ENCODE results near the gene CPVL. TPM values are rescaled to one million over a fixed set of nuclear protein-coding genes. Genes with fewer than 3 reads are reported as not detected.

CPVL gene
- total and polyA plus RNA-seq, 2 donors (not counting 1 experiment from before 2014, with no cell fraction given), result 2.6 TPM; not detected in 1

- H3K27ac Mint-ChIP-seq, result no peak overlapping the region
- intact Hi-C loops (cut with micrococcal nuclease), result no loop called here
Observed at GRCh38 chr7:29099896-29100847, 46.2 kb downstream of the CPVL start.

More at GRCh38 chr7:29099896-29100847, 46.2 kb downstream of the CPVL start:
- ChIA-PET POLR2A (no interaction called here), CTCF (interaction anchor here (0.7 to 3.7 kb wide), 2 partner anchors 178 to 1667 kb away, joined by 4 to 13 read pairs; no protein-coding TSS in a partner anchor)
- H4K20me1 ChIP-seq (ENCODE audit: control insufficient read depth, insufficient read depth, low read length, poor library complexity, severe bottlenecking), result no peaks in the 10 kb centered on the region
- ATAC-seq (ENCODE audit: low read depth) (no peak), DNase-seq (no peak)
- H3K4me3 ChIP-seq (ENCODE audit: control extremely low read depth in 1 of 5, extremely low read depth in 1 of 5, insufficient read depth in 1 of 5, low read depth in 2 of 5, low read length in 4 of 5), result no peak overlapping the region
- TF ChIP-seq EZH2 (IDR thresholded peaks at IDR 0.05; ENCODE audit: borderline replicate concordance, insufficient read depth, low read depth, low read length, poor library complexity, severe bottlenecking) (no peak), CTCF (IDR thresholded peaks at IDR 0.05) (no peak)
- H3K79me2 ChIP-seq (ENCODE audit: control insufficient read depth, insufficient read depth, low read length), result no peaks in the 10 kb centered on the region
- H3K9ac ChIP-seq (ENCODE audit: low read length), result no peak overlapping the region
- no peaks in the 10 kb centered on the region for H3K4me1 ChIP-seq (ENCODE audit: control insufficient read depth in 2 of 2, insufficient read depth in 2 of 2, low read length in 2 of 2)
- no peaks in the 10 kb centered on the region for H3K9me3 ChIP-seq (ENCODE audit: control extremely low read depth in 1 of 3, control insufficient read depth in 2 of 3, insufficient read depth in 1 of 3, low read length in 2 of 3)
- WGBS (ENCODE audit: insufficient coverage), result 86% methylated on average over 1 of the region's 5 CpGs
- no peaks in the 10 kb centered on the region for H3K36me3 ChIP-seq (replicated peaks in 1 of 2; ENCODE audit: control extremely low read depth in 1 of 2, control insufficient read depth in 1 of 2, extremely low read depth in 1 of 2, insufficient read depth in 2 of 2, low read length in 1 of 2)
- no peaks in the 10 kb centered on the region for H3K27me3 ChIP-seq (replicated peaks in 1 of 4; ENCODE audit: control extremely low read depth in 1 of 4, control insufficient read depth in 3 of 4, insufficient read depth in 4 of 4, low read length in 3 of 4)
- H3K27ac ChIP-seq (ENCODE audit: low read length in 2 of 2), result no peak overlapping the region
- no peak overlapping the region for H2AFZ ChIP-seq (ENCODE audit: insufficient read depth, low read depth, low read length, poor library complexity, severe bottlenecking)
- Mint-ChIP-seq H3K4me3 (no peak overlapping the region), H3K4me1 (peaks cover 3% of the 10 kb centered on the region), H3K9me3 (ENCODE audit: insufficient read depth) (no peaks in the 10 kb centered on the region), H3K27me3 (peaks cover 18% of the 10 kb centered on the region)
- no peak overlapping the region for H3K4me2 ChIP-seq (replicated peaks; ENCODE audit: low read depth, low read length, poor library complexity, severe bottlenecking)

Measured in B cell (primary cell).